ENCODE data around the gene IL17C.
"Not testable (repeated sequence)": the region's sequence is repeated elsewhere in the genome, so short reads cannot be mapped to it uniquely, and the experiment has no call there.

IL17C gene

DNA sequence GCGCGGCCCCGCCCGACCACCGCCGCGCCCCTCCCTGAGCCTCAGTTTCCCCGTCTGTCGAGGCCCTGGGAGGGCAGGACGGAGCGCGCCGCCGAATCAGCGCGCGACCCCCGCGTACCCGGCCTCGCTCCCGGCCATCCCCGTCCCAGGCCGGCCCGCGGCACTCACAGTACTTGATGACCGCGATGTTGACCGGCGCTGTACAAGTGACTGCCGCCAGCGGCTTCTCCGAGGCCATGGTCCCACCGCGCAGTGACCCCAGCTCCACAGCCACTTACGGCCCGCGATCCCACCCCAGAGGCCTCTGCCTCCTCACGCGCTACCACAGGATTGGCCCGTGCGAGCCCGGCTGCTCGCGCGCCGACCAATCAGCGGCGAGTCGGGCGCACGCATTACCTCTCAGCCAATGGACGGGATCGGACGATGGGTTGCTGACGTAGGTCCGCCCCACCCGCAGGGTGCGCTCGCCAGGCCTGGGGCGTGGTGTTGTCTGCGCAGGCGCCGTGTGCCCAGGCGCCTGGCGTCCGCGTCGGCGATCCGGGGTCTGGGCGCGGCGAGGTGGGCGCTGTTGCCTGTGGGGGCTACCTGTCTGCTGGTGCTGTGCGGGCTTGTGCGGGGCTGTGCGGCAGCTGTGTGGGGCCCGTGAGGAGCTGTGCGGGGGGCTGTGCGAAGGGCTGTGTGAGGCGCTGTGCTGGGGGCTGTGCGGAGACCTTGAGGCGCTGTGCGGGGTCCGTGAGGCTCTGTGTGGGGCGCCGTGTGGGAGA, 24.7 kb downstream of the IL17C start, which contains the start of gene MVD:
Gene MVD, minus strand, starts transcription at position 249 of the 764 bp plus-strand sequence. Its CDS starts 11 bp downstream, at position 238.
- DNase-seq = peak; percentile 90

- DNase-seq = no peak
Measured at GRCh38 chr16:88665148-88665547, 26.8 kb downstream of the IL17C start.

GRCh38 chr16:88665570-88665969, 27.2 kb downstream of the IL17C start:
- DNase-seq = no peak

GRCh38 chr16:88667461-88667860, 29.1 kb downstream of the IL17C start:
- DNase-seq = no peak

GRCh38 chr16:88669493-88669892, 31.1 kb downstream of the IL17C start:
- not testable (repeated sequence) for DNase-seq

DNA sequence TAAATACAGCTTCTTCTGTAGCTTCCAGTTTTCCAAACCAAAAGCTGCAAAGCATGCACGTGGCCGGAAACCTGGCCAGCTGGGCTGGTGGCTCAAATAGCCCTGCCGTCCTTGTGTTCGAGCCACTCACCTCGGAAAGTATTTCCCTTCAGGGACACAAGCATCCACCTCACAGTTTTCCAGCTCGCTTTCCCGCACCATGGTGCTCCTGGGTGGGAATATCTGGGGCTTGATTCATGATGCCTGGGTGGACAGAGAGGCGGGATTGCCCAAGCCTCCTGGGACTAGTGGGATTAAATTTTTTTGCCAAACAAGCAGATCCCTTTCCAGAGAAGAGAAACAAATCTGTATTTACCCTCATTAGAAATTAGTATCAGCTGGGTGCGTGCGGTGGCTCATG, 31.6 kb downstream of the IL17C start:
- no peak for DNase-seq

GRCh38 chr16:88671806-88672205, 33.4 kb downstream of the IL17C start:
- DNase-seq = no peak

DNA sequence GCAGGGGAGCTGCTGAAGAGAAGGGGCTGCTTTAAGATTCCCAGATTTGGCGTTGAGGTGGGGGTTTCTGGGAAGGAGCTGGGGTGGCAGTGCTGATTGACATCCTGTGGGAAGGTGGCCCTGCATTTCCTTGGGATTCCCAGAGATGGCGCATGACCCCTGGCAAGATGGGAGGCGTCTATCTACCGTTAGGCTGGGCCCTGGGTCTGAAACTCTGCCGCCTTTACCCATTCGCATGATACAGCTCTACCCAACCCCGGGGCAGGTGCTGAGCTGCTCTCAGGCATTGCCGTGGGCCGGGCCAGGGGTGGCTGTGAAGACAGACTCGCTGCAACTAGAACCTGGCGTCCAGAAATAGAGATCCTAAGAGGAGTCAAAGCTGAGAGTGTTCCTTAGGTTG, 34.4 kb downstream of the IL17C start:
- DNase-seq = no peak

DNA sequence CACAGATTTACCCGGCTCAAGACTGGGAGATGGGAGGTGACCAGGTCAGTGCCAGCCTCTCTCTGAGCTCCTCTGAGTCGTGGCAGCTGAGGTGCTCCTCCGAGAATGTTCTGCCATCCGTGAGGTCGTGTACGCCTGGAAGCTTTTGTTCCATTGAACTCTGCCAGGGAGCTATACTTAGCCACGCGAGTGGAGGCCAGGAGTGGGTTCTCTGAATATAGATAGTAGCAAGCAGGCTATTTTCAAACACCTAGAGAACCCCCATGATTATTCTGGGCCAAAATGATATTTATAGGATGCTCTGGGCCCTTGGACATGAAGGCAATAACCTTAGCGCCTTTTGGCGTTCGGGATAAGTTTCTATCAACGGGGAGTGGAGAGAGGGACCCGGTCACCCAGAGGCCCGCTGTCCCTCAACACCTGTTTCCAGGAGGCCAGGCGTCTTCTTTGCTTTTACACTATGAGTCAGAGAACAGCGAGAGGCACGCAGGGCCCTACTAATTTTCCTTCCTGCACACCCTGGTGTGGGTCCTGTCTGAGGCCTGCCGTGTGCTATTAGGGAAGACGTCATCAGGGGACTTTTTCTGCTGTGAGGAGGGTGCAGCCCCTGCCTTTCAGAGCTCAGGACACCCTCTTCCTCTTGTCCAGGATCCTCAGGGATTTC, 35.5 kb downstream of the IL17C start:
- no peak for DNase-seq

DNA sequence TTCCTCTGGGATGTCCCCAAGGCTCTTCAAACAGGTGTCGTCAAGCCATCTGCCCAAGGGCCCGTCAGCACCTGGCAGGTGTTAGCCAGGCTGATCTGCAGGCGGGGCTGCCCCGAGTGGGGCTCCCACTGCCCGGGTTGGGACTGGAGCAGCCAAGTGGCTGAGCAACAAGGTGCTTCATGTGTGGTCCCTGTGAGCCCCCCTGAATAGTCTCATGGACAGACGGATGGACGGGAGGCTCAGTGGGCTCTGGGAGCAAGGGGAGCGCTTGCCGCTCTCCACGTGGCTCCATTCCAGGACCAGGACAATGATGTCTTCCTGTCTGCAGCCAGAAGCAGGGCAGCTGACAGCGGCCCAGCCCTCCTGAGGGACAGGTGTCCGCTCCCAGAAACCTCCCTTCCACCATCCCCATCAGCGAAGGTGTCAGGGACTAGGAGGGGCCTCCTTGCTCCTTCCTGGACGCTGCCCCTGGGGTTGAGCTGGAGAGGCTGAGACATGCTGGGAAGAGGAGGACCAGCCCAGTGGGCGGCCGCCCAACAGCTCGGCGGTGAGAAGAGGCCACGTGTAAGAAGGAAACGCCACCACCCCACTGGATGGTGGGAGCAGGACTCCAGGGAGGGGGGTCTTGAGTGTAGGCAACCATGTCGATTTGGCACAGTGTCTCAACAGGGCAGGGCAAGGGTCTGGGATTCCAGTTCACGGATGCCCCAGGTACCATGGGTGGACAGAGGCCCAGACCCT, 38.3 kb downstream of the IL17C start:
- no peak for DNase-seq

- no peak for DNase-seq
Measured at GRCh38 chr16:88677721-88678120, 39.3 kb downstream of the IL17C start.

DNA sequence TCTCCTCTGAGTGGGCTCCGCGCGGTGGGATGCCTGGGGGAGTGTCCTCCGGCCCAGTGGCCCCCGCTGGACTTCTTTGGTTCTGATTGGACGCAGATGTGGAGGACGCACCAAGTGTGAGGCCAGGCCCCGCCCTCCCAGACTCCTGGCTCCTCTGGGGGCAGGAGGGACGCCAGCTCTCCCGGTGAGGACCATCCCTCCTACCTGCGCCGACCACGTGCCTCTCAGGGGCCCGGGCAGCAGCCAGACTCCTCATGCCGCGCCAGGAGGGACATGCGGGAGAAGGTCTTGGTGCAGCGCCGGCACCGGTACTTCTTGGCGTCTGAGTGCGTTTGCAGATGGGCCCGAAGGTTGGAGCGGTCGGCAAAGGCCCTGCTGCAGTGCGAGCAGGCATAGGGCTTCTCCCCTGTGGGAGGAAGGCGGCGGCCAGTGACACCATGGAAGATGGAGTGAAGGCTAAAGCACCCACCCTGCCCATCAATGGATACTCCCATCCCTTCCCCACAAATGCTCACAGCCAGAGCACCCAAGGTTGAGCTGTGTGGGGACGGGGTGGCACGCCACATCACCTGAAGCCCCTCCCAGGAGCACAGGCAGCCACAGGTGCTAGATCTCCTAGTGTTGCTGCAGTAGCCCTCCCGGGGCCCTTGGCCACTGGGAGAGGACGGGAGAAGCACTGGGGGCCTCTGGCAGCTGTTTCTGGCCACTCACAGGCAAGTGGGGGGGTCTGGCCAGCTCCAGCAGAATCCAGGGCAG, 40.0 kb downstream of the IL17C start:
- no peak for DNase-seq

- no peak for DNase-seq
Measured at GRCh38 chr16:88680554-88681083, 42.2 kb downstream of the IL17C start.

DNA sequence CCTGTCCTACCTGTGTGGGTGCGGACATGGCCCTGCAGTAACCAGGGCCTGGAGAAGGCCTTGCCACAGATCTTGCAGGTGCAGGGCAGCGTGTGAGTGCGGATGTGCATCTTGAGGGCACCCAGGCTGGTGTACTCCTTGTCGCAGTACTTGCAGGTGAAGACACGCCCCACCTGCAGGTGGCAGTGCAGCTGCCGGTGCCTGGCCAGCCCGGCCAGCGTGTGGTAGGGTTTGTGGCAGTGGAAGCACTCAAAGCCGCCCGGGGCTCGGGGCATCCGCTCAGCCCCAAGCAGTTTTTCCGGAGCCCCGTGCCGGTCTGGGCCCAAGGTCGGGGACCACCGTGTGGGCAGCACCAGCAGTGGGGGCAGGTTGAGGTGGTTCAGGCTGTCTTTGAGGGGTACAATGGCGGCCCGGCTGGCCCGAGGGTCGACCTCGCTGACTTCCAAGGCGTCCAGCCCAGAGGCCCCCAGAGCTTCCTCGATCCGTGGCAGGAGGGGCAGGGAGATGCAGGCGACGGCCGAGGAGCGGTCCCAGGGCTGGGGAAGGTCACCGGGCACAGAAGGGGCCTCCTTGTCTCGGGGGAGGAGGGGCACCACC, 42.8 kb downstream of the IL17C start:
- DNase-seq = no peak

GRCh38 chr16:88681709-88682451, 43.5 kb downstream of the IL17C start:
- no peak for DNase-seq

GRCh38 chr16:88684569-88685155, 46.3 kb downstream of the IL17C start:
- DNase-seq = no peak

DNA sequence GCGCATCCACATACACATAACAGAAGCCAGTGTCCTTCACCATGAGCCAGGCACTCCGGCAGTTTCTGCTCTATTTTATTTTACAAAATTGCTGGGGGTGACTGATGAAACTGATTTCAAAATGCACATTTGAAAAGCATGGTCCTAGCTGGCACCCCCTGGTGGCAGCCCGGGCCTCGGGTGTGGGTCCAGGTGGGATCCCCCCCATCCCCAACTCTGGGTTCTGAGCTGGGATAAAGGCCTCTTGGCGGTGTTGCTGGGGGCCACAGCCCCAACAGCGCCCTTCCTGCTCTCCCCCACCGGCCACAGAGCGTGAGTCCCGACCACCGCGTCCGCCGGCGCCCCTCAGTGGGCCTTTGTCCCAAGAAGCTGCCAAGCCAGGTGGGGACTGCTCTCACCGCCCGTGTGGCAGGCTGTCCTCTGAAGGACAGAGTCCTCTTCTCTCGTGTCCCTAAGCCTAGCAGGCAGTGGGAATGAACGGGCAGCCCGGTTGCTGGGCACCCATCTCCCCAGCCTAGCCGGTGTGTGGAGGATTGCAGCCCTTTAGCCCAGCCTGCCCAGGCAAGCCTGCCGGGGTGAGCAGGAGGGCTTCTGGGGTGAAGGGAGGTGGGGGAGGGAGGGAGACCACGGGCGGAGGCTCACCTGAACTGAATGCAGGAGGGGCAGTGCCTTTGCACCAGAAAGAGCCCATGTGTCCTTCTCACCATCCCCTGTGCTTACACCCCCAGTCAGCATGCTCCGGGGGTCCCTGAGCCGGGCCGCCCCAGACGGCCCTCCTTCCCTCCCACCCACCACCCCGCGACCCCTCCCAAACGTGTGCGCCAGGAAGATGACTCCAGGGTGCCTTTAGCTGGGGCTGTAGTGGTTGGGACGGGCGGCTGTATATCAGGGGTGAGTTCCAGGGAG, 47.0 kb downstream of the IL17C start:
- DNase-seq = no peak

GRCh38 chr16:88686062-88686438, 47.7 kb downstream of the IL17C start:
- no peak for DNase-seq

DNA sequence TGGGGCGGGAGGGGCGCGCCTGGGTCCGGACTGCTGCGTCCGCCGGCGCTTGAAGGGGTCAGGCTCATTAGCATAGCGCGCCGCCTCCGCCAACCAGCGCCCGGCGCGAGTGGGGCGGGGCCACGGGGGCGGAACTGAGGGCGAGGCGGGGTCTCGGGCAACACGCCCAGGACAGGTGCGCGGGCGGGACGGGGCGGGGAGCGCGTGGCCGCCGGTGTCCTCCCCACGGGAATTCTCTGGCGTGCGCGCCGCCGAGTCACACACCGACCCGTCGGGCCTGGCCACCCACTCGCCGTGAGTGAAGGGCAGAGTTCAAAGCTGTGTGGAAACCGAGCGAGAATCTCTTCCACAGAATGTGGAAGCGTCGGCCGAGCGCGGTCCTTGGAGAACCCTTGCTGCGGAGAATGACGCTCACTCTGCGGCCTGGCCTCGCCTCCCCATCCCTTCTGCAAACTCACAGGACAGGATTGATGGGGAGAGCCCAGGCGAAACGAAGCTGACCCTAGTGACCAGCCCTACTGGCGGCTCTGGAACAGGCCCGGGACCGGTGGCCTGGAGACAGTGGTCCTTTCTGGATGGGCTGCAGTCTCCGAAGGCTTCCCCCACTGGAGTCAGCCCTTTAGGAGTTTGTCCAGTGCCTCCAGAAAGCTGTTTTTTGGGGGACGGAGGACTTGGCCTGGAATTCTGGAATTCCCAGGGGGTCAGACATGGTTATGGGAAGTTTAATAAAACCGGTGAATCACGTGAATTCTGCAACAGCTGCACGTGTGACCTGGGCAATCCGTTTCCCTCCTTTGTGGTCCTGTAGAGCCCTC, 48.3 kb downstream of the IL17C start, which contains the start of gene SNAI3:
Gene SNAI3, minus strand, starts transcription at position 69 of the 815 bp plus-strand sequence. CDS start 101 bp downstream, outside the sequence.
- no peak for DNase-seq
